Endometrium (tissue), 2 donors: Measurements from ENCODE around the gene CRTC2.
"Not testable (repeated sequence)": the region's sequence is repeated elsewhere in the genome, so short reads cannot be mapped to it uniquely, and the experiment has no call there.

Experiments used
- FAIRE-seq: peaks from 2 replicates; lab custom pipeline; 2012; peaks lifted over from hg19 to GRCh38; lab: Jason Lieb, UNC
- donor health status: control.
- donor health status: control.

CRTC2 gene

GRCh38 chr1:153958111-153958960 is at the start of gene CRTC2:
Gene CRTC2 (minus strand): TSS chr1:153958612. CDS start chr1:153958497, 115 bp downstream.
- peak; percentile 94 for FAIRE-seq

GRCh38 chr1:154006136-154006535 is 47.7 kb upstream of the CRTC2 start:
- no peak for FAIRE-seq

GRCh38 chr1:154000420-154000819 is 42.0 kb upstream of the CRTC2 start:
- FAIRE-seq: no peak

GRCh38 chr1:153996882-153997281 is 38.5 kb upstream of the CRTC2 start:
- not testable (repeated sequence) for FAIRE-seq

GRCh38 chr1:153995640-153996039 is 37.2 kb upstream of the CRTC2 start:
- no peak for FAIRE-seq

GRCh38 chr1:153995202-153995601 is 36.8 kb upstream of the CRTC2 start:
- no peak for FAIRE-seq

- FAIRE-seq: no peak
Observed at GRCh38 chr1:153991806-153992205, 33.4 kb upstream of the CRTC2 start.

- no peak for FAIRE-seq
Observed at GRCh38 chr1:153991151-153991630, 32.8 kb upstream of the CRTC2 start.

GRCh38 chr1:153990468-153991150 is 32.2 kb upstream of the CRTC2 start, which contains the start of gene RPS27:
Gene RPS27 (plus strand): TSS chr1:153990762. CDS start chr1:153990797, 35 bp downstream.
- peak; percentile 87 for FAIRE-seq

GRCh38 chr1:153987621-153988020 is 29.2 kb upstream of the CRTC2 start:
- FAIRE-seq: no peak

GRCh38 chr1:153985941-153986761 is 27.7 kb upstream of the CRTC2 start, which contains the start of gene RAB13:
Gene RAB13 (minus strand): TSS chr1:153986339. CDS start chr1:153986236, 103 bp downstream.
- FAIRE-seq: no peak

GRCh38 chr1:153985341-153985912 is 27.0 kb upstream of the CRTC2 start:
- no peak for FAIRE-seq

- FAIRE-seq: no peak
Observed at GRCh38 chr1:153984123-153984894, 25.9 kb upstream of the CRTC2 start.

- not testable (repeated sequence) for FAIRE-seq
Observed at GRCh38 chr1:153981735-153982134, 23.3 kb upstream of the CRTC2 start.

GRCh38 chr1:153979091-153979490 is 20.7 kb upstream of the CRTC2 start:
- not testable (repeated sequence) for FAIRE-seq

GRCh38 chr1:153978274-153978909 is 20.0 kb upstream of the CRTC2 start:
- no peak for FAIRE-seq

GRCh38 chr1:153977250-153978240 is 19.1 kb upstream of the CRTC2 start, which contains the start of gene JTB:
Gene JTB (minus strand): TSS chr1:153977674. CDS start chr1:153977252, 422 bp downstream.
- FAIRE-seq: no peak

GRCh38 chr1:153976819-153977249 is 18.4 kb upstream of the CRTC2 start:
- FAIRE-seq: no peak

- no peak for FAIRE-seq
Observed at GRCh38 chr1:153973525-153973924, 15.1 kb upstream of the CRTC2 start.
